ENCODE results near the gene DBR1.
"Not testable (repeated sequence)": the region's sequence is repeated elsewhere in the genome, so short reads cannot be mapped to it uniquely, and the experiment has no call there.

Gene DBR1

DNA sequence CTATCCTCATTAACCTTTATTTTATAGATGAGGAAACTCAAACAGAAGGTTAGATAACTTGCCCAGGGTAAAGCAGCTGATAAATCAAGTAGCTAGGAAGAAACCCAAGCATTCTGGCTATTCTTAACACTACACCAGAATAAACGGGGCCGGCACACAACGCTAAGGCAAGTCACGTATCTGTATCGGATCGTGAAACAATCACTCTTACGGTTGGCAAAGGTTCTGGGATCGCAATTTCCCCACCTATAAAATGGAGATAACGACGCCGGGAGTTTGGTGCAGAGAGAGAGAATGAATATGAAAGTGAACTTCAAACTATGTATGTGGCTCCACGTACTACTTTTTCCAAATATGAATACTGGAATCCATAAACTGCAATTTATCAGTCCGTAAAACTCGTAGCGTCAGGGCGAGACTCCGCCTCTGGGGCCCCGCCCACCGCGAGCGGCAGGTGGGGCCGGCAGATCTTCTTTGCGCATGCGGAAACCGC, 12.1 kb upstream of the DBR1 start:
- peak; percentile 58 for FAIRE-seq

DNA sequence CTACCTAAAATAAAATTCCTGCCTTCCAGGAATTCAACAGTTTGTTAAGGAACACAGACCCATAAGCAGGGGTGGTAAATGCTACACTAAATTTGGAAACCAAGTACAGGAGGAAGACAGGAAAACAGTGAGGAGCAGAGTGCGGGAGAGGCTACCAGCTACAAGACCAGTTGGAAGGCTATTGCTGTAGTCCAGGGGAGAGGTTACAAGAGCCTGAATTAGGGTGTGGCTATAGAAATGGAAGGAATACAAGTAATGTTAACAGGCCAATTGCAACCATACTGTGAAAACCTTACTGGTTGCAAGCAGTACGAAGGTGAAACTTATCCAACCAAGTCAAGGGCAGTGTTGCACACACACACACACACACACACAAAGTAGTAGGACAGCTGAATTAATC, 11.5 kb upstream of the DBR1 start:
- no peak for FAIRE-seq

DNA sequence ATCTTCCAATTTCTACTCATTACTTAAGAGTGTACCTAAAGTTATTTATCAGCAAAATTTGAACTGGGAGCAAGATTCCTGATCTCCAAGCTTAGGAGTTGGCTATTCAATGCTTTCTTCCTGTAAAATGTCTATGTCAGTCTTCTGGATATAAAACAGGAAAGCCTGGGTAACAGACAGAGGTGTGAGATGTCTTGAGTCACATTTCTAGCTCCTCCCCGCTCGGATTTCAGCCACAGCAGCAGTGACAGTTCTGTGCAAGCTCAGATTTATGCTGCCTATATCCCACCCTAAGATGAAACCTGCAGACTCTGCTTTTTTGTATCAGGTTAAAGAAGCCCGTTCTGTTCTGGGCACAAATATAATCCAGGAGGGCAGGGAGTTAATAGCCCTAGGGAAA, 10.3 kb upstream of the DBR1 start:
- no peak for FAIRE-seq

DNA sequence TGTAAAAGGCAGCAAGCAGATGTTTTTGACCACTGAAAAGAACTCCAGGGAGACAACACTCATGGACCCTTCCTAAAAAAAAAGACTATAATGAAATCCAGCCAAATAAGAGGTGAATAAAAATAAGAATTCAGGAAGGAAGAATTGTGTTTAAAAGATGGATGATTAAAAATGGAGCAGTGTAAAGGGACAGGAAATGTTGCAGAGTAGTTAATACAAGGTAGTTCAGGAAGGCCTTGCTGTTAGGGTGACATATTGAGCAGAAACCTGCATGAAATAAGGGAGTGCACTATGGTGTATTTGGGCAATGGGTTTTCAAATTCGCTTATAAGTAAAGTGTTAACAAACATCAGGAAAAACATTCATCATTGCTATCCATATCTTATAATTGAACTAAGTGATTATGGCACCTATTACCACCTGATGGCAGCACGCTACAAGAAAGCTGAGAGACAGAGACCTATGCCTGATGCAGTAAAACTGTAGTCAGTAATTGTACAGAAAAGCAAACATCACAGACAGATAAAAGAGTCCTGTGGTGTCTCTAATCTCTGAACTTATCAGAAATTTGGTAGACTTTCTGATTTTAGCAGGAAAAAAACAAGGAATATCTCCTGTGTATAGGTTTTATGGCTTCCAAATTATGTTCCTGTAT, 5.8 kb upstream of the DBR1 start:
- peak; percentile 11 for FAIRE-seq

DNA sequence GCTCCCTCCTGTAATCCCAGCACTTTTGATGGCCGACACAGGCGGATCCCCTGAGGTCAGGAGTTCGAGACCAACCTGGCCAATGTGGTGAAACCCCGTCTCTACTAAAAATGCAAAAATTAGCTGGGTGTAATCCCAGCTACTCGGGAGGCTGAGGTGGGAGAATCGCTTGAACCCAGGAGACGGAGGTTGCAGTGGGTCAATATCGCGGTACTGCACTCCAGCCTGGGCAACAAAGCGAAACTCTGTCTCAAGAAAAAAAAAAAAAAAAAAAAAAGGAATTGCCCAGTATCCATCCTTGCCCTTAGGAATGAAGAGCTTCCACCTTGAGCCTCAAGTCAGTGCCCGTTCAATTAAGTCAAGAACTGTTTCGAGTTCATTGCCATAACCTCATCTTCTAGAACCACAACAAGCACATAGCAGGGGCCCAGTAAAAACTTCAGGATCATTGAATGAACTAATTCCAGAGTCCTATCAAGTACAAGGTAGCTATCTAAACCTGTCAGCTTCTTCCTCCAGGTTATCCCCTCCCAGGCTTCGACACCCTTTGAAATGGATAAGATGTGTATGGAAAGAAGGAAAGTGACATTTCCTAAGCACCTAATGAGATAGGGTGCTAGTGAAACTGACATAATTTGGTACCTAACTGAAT, 826 bp downstream of the DBR1 start:
- no peak for FAIRE-seq

DNA sequence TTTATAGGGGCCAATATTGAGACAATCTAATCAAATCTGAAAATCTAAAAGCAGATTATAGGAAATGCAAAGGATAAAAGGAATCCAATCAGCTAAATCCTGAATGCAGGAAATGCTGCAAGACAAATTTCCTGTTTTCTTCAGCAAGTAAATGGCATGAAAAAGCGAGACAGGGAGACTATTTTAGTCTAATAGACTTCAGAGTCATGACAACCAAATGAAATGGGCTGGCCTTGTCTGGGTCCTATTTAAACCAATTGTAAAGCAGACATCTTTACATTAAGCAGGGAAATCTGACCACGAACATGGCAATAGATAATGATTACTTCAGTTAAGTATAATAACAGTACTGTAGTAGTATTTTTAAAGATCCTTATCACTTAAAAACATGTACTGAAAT, 2.1 kb downstream of the DBR1 start:
- no peak for FAIRE-seq

DNA sequence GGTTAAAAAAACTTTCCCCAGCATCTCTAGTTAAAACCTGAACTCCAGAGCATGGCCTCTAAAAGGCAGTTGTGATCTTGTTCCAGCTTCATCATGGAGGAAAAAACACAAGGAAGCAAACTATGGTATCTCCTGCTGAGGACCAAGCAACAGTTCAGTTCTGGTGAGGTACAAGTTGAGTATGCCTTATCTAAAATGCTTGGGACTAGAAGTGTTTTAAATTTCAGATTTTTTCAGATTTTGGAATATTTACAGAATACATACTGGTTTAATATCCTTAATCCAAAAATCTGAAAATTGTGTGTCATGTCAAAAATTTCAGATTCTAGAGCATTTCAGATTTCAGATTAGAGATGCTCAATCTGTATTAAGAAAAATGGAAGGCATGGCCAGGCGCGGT, 9.7 kb downstream of the DBR1 start:
- no peak for FAIRE-seq

DNA sequence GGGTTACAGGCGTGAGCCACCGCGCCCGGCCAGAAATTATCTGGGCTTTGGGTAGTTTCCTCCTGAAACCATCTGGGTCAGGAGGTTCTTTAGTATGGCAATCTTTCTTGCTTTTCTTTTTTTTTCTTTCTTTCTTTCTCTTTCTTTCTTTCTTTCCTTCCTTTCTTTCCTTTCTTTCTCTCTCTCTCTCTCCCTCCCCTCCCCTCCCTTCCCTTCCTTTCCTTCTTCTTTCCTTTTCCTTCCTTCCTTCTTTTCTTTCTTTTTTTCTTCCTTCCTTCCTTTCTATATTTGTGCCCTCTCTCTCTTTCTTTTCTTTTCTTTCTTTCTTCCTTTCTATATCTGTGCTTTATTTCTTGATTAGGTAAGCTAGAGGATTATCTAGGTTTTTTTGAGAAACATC, 17.0 kb downstream of the DBR1 start:
- FAIRE-seq = no peak

DNA sequence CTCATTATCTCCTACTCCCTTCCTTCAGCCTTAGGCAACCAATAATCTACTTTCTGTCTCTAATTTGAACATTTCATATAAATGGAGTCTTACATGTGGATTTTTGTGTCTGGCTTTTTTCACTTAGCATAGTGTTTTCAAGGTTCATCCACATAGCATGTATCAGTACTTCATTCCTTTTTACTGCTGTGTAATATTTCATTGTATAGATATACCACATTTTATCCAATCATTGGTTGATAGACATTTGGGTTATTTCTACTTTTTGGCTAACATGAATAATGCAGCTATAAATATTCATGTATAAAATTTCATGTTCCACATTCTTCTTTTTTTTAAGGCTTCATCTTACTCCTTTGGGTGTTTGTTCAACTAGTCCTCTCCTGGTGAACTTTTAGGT, 20.2 kb downstream of the DBR1 start:
- no peak for FAIRE-seq

DNA sequence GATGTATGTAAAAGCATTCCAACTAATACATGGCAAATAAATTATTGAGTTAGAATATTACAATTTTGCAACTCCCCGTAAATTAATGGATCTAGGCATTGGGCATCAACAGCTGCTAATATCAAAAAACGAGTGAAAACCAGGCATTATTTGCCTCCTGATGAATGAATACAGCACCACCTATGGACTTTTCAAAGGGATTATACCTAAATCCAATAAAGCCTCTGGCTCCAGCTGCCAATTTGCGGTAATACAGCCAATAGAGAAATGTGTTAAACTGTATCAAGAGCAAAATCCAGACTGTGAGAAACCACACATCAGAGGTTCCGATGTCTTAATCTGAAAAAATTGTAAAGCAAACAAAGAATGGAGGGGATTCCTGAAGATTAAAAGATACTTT, 26.2 kb downstream of the DBR1 start:
- no peak for FAIRE-seq

DNA sequence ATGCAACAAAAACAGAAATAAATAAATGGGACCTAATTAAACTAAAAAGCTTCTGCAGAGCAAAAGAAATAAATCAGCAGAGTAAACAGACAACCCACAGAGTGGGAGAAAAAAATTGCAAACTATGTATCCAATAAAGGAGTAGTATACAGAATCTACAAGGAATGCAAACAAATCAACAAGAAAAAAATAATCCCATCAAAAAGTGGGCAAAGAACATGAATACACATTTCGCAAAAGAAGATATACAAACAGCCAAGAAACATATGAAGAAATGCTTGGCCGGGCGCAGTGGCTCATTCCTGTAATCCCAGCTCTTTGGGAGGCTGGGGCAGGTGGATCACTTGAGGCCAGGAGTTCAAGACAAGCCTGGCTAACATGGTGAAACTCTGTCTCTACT, 32.5 kb downstream of the DBR1 start:
- not testable (repeated sequence) for FAIRE-seq

DNA sequence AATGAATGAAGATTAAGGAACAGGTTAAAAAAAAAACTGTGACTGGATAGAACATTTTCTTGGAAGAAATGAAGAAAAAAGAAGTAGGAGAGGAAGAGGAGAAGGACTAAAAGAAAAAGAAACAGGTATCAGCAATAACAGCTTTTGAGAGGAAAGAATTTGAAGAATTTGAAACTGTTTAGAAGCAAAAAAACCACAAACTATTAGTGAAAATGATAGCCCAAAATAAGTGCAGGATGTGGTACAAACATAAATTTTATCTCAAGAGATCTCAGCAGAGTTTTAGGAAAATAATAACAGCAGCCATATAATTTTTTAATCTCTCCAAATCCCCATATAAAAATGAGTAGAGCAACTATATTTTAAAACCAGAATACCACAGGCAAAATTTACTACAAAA, 33.8 kb downstream of the DBR1 start:
- no peak for FAIRE-seq

DNA sequence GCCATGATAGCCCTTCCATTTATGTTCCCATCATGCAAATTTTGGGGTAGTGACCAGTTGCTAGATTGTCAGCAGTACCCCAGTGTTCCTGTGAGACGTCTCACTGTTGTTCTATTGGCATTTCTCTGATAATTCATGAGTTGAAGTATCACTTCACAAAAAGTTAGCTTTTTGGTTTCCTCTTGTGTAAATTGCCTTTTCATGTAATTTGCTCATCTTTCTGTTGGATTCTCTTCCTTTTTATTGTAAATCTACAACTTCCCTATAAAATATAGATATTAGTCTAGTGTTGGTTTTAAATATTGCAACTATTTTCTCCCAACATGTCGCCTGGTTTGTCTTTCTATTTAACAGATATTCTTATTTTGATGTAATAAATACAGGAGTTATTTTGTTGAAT, 35.0 kb downstream of the DBR1 start:
- no peak for FAIRE-seq

DNA sequence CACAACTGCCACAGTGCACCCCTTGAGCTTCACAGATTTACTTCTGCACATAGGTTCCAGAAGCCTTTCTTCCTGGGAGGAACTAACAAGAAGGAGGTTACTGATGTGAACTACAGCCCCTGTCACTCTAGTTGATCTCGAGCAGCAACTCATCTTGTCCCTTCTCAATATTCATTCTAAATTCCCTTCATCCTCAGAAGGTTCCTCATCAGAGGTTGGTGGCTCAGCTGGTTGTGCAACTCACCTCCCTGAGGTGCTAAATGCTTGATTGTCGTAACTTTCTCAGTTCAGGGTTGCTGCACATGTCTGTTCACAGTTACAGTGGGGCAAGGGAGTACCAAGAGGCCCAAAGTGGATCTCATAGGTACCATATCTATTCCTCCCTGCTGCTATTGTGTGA, 36.9 kb downstream of the DBR1 start:
- FAIRE-seq = no peak

DNA sequence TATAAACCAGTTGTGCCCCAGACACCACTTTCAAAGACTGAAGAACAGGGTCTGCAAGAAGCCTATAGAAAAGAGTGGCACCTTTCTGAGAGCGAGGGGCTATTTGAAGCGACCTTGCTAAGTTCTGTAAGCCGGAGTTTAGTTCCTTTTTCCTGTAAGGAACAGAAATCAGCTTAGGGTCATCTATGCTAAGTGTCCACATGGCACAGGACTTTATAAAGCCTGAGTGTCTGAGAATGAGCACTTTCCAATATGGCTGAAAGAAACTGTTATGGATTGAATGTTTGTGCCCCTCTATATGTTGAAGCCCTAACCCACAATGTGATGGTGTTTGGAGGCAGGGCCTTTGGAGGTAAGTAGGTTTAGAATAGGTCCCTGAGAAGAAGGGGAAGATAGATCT, 38.5 kb downstream of the DBR1 start:
- no peak for FAIRE-seq

DNA sequence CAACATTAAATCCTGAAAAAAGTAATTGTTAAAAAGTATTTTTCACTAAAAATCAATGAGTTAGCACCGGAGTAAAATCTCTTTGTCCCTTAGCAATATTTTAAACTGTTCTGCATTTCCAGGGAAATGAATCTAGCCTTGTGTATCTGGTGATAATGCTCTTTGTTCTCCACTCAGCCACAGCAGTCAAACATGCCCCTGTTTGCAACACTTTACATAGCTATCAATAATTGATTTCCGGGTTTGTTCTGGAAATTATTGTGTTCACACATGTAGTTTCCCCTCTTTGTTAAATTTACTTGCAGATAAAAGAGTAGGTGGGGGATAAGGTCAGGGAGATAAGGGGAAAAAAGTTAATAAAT, 38.9 kb downstream of the DBR1 start:
- FAIRE-seq = no peak

DNA sequence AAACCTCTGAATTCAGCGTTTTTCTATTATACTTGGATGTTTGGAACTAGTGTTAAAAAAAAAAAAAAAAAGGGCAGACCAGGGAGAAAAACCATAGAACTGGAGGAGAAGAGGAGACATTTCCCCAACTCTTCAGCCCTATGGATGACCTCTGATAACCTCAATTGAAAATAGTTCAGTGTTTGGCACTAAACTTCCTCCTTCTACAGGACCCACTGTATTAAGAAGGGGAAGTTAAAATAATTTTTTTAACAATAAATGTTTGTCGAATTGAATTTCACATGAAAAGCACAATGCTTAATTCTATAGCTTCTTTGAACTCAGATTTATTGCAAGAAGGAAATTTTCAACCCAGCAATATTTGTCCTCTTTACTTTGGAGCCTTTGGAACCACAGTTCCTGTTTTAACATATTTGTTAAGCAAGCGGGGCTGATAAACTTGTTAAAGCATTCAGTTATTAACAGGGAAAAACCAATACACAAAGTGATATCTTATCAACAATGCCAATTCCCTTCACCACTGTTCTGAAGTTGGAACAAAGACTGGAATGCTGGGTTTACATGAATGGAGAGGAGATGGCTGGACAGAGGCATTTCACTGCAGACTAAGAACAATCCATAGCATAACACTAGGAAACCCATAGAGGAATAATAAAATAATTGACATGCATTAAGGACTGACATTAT, 39.4 kb downstream of the DBR1 start:
- FAIRE-seq = no peak

DNA sequence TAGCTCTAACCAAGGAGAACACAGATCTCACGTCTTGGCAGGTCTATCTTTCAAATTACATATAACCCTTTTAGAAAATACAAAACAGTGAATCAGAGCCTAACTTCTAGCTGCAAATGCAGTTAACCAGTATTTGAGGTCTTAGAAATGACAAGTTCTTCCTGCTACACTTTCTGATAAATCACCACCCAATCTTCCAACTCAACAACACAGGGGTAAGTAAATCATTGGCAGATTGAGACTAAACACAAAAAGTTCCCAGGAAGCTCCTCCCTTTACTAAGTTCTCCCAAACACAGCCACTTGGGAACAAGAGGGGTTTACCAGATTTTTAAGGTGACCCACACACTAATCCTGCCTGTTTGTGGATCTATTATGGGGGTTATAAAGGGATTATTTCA, 42.5 kb downstream of the DBR1 start, which contains the start of gene A4GNT:
A4GNT (minus strand) TSS at position 152 of the 400 bp plus-strand sequence. CDS start 1,134 bp downstream, outside the sequence.
- no peak for FAIRE-seq

DNA sequence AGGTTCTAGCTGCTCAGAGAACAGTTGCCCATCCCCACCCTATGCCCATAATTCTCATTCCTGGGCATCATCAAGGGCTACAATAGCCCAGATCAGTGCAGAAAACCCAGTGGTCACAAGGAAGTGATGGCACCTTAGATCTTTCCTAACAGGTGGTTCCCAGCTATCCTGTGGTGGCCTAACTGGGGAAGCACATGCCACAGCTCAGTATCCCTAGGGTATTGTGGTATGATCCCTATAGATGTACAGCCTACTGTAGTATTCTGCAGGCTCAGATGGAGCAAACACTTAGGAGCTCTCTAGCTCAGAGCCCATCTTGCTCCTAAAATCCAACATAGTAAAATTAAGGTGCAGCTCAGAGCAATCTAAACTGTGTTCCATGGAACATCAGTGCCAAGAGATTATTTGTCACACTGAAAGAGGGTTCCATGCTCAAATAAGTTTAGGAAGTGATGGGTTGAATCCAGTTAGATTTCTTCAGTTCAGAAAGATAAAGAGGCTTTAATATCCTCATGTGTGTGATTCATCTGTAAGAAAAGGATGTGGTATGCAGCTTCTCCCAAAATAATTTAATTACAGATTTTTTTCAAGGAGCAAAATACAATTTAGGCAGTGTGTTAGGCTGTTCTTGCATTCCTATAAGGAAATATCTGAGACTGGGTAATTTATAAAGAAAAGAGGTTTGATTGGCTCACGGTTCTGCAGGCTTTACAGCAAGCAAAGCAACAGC, 46.9 kb downstream of the DBR1 start:
- no peak for FAIRE-seq

DNA sequence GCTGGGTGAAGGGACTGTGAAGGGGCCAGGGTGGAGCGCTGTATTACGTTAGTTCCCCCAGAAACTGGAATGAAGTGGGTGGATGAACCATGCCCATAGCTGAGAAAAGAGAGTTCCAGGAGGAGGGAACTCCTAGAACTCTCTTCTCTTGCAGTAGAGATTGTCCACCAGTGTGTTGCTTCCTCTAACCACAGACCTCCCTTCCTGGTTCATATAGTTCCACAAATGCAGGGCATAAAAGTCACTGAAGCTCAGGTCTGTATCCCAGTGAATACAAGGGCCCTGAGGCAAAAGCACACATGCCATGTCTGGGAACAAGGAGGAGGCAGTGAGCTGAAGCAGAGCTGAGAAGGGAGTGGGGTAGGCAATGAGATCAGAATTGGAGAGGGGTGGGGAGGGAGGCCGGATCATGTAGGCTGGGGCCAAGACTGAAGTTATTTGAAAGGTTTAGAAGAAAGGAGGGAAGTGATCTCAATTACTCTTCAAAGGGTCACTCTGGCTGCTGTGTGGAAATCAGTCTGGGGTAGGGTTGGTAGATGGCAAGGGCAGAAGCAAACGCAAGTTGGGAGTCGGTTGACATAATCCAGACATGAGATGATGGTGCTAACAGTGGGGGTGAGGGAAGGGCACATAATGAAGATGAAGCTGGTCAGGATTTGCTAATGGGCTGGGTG, 49.0 kb downstream of the DBR1 start:
- no peak for FAIRE-seq

DNA sequence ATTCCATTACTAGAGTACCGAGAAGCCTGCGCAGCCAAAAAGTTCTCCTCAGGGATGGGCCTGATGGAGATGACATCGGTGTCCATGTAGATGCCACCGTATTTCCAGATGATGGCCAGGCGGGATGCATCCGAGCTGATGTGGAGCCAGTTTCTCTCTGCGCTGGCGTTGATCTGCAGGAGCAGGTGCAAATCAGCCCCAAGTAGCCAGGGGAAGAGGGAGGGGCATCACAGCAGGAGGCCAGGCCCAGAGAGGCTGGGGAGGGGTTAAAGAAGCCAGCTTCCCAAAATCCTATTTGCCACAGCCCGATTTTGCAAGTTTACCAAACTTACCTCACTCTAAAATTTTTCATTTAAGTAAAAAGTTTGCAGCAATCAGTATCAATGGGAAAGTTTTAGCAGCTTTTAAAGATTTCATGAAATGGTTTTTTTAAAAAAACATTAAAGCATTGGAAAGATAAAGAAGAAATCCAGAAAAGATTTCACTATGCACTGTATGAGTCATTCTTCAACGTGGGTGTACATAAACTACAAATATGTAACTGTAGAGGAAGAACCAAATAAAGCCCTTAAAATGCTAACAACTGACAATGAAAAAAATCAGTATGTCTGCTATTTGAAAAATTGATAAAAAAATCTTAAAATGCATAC, 49.9 kb downstream of the DBR1 start:
- no peak for FAIRE-seq

DNA sequence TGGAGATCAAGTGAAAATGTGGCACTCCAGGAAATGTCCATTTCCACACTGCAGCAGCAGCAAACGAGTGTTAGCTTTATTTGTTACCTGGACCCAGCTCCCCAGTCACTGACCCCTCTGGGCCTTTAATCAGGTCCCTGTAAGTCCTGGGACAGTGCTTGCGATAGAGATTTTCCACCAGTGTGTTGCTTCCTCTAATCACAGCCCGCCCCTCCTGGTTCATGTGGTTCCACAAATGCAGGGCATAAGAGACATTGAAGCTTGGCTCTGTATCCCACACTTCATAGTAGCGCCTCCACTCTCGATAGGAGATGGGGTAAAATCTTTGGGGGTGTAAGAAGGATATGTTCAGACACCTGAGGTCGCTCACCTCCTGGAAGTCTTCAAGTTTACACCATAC, 50.5 kb downstream of the DBR1 start:
- FAIRE-seq = no peak

DNA sequence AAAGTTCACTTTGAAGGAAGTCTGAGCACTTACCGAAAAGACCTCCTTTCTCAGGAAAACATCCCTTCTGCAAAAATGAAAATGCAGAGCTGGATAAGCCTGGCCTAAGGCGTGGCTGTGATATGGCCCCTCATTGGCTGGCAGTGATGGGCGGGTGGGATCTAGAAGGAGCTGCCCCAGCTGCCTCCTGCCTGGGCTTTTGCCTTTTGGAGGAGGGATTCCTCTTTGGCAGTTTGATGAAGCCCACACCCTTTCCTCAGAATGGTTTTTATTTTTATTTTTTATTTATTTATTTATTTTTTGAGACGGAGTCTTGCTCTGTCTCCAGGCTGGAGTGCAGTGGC, 55.3 kb downstream of the DBR1 start:
- no peak for FAIRE-seq

Data from TTC549 (cell line).